ENCODE results near the gene SLCO2B1.

SLCO2B1 gene

DNA sequence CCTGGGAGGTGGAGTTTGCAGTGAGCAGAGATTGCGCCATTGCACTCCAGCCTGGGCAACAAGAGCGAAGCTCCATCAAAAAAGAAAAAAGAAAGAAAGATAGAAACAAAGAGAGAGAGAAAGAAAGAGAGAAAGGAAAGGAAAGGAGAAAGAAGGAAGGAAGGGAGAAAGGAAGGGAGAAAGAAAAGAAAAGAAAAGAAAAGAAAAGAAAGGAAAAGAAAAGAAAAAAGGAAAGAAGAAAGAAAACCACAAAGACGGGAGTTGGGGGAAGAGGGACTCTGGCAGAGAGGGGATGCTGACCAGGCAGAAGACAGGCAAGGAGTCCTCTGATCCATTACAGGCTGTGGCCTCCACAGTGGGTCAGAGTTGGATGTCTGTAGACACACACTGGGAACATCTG is 18.8 kb upstream of the SLCO2B1 start:
- H3K4me3 ChIP-seq (replicated peaks; ENCODE audit: low read depth, low read length), result no peak overlapping the region
- no peaks in the 10 kb centered on the region; the same call in 1 of the 2 replicates for H3K27me3 ChIP-seq (replicated peaks; ENCODE audit: control insufficient read depth, insufficient read depth, low read length)

DNA sequence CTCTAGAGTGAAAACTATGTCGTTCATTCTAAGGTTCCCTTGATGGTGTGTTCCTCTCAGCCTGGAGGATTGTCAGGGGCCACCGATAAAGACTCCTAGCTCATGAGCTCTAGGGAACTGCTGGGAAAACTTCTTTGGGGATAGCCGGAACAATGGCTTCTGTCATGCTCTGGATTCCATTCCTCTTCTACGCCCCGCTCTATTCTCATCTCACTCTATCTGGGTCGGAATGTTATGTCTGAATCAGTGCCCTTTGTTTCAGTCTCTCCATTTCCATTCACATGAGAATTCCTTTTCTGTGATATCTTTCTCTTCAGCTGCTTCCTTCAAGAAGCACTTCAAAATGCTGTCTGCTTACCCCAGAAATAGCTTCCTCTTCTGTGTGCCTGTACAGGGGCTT is 16.9 kb upstream of the SLCO2B1 start:
- no peak for DNase-seq (ENCODE audit: extremely low read depth, insufficient read length)

More for the DNA sequence above, 18.8 kb upstream of the SLCO2B1 start:
- H3K36me3 ChIP-seq (ENCODE audit: control insufficient read depth, insufficient read depth, low read length), result no peaks in the 10 kb centered on the region
- TF ChIP-seq, protein P1, sequence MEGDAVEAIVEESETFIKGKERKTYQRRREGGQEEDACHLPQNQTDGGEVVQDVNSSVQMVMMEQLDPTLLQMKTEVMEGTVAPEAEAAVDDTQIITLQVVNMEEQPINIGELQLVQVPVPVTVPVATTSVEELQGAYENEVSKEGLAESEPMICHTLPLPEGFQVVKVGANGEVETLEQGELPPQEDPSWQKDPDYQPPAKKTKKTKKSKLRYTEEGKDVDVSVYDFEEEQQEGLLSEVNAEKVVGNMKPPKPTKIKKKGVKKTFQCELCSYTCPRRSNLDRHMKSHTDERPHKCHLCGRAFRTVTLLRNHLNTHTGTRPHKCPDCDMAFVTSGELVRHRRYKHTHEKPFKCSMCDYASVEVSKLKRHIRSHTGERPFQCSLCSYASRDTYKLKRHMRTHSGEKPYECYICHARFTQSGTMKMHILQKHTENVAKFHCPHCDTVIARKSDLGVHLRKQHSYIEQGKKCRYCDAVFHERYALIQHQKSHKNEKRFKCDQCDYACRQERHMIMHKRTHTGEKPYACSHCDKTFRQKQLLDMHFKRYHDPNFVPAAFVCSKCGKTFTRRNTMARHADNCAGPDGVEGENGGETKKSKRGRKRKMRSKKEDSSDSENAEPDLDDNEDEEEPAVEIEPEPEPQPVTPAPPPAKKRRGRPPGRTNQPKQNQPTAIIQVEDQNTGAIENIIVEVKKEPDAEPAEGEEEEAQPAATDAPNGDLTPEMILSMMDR (IDR thresholded peaks at IDR 0.05; ENCODE audit: insufficient read depth, low read length, poor library complexity, severe bottlenecking), result no peak
- no peak for DNase-seq (ENCODE audit: extremely low read depth, insufficient read length)

DNA sequence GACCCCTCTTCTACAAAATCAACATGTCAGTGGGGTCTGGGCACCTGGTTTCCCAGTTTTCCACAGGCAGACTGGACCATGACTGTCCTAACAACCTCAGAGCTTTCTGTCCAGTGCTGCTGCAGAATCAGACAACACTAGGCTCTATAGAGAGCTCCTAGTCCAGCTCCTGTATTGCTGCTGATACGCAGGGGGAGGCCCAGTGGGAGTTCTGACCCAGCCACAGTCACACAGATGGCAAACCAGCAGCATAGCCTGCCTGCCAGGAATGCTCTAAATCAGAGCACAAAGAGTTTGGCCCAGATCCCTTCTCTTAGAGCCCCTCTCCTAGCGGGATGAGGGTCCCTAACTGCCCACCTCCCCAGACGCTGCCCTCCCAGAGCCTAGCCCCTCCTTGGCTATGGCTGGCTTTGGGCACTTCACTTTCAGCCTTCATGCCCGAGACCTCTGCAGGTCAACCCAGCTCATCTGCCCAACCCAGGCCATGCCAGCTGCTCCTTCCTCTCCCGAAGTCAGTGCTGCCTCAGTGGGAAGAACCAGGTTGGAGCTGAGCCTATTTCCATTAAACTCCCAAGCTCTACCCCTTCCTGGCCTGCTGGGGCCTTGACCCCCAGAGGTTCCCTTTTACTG is 15.8 kb upstream of the SLCO2B1 start:
- DNase-seq (ENCODE audit: extremely low read depth, insufficient read length), result no peak
- no peak overlapping the region for H3K4me3 ChIP-seq (replicated peaks; ENCODE audit: low read depth, low read length)
- no peaks in the 10 kb centered on the region for H3K36me3 ChIP-seq (ENCODE audit: control insufficient read depth, insufficient read depth, low read length)
- TF ChIP-seq, protein P1 (IDR thresholded peaks at IDR 0.05; ENCODE audit: insufficient read depth, low read length, poor library complexity, severe bottlenecking), result no peak
- H3K27me3 ChIP-seq (replicated peaks; ENCODE audit: control insufficient read depth, insufficient read depth, low read length), result no peaks in the 10 kb centered on the region; the same call in 1 of the 2 replicates

More for the DNA sequence above, 16.9 kb upstream of the SLCO2B1 start:
- no peaks in the 10 kb centered on the region; the same call in 1 of the 2 replicates for H3K27me3 ChIP-seq (replicated peaks; ENCODE audit: control insufficient read depth, insufficient read depth, low read length)
- H3K4me3 ChIP-seq (replicated peaks; ENCODE audit: low read depth, low read length), result no peak overlapping the region
- TF ChIP-seq, protein P1 (IDR thresholded peaks at IDR 0.05; ENCODE audit: insufficient read depth, low read length, poor library complexity, severe bottlenecking), result no peak
- H3K36me3 ChIP-seq (ENCODE audit: control insufficient read depth, insufficient read depth, low read length), result no peaks in the 10 kb centered on the region

DNA sequence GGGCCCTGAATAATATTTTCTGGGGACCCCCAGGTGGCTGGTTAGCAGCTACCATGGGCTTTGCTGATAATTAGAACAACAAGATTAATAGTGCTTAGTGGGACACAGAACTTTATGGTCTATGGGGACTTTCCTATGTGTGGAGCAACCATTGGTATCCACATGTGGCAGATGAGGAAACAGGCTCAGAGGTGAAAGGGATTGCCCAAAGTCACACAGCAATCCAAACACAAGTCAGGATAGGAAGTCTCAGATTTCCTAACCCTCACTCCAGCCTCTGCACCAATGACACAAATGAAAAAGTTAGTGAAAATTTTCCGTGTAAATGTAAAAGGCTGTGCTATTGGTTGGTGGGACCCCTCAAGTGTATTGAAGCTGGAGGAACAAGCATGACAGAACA is 15.3 kb upstream of the SLCO2B1 start:
- TF ChIP-seq, protein P1 (IDR thresholded peaks at IDR 0.05; ENCODE audit: insufficient read depth, low read length, poor library complexity, severe bottlenecking), result no peak
- H3K27me3 ChIP-seq (replicated peaks; ENCODE audit: control insufficient read depth, insufficient read depth, low read length), result no peaks in the 10 kb centered on the region; the same call in 1 of the 2 replicates
- no peak overlapping the region for H3K4me3 ChIP-seq (replicated peaks; ENCODE audit: low read depth, low read length)
- DNase-seq (ENCODE audit: extremely low read depth, insufficient read length), result no peak
- no peaks in the 10 kb centered on the region for H3K36me3 ChIP-seq (ENCODE audit: control insufficient read depth, insufficient read depth, low read length)

DNA sequence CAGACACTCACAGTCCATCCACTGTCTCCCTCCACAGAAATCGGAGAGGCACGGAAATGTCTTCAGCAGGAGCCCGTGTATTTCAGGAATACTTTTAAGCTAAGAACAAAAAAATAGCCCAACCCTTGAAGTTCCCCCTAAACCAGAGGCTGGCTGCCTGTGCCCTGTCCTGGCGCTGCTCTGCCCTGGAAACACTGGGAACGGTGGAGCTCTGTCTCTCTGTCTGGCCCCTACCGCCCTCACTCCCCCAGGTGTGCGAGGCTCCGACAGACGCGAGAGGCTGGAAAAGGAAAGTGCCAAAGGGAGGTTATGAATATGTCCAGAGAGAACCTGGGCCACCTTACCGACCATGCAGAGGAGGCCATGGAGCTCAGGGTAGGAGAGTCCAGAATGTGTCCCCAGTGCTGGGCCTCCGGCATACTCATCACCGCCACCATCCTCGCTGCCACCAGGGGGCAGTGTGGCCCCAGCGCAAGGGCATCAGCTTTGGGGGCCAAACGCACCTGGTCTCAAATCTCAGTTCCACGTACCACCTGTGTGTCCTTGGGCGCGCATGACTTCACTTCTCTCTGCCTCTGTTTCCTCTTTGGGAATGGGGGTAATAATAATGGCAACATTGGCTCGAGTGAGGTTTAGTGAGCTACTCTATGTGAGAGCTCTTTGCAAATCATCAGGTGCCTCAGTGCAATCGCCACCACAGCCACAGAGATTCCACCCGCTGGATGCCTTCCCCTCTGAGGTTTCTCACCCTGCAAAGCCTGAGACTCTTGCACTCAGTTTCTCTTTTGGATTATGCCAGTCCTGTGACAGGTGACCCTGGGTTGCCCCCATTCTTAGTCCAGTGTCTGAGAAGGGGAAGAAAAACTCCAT is 10.4 kb upstream of the SLCO2B1 start:
- H3K27me3 ChIP-seq (replicated peaks; ENCODE audit: control insufficient read depth, insufficient read depth, low read length), result no peaks in the 10 kb centered on the region; the same call in 1 of the 2 replicates
- TF ChIP-seq, protein P1 (IDR thresholded peaks at IDR 0.05; ENCODE audit: insufficient read depth, low read length, poor library complexity, severe bottlenecking), result peak; percentile 96
- DNase-seq (ENCODE audit: extremely low read depth, insufficient read length), result peak; percentile 54
- no peak overlapping the region for H3K4me3 ChIP-seq (replicated peaks; ENCODE audit: low read depth, low read length)
- no peaks in the 10 kb centered on the region for H3K36me3 ChIP-seq (ENCODE audit: control insufficient read depth, insufficient read depth, low read length)

Measured in GM06990 (cell line).